Kidney (tissue), 14 donors: Measurements from ENCODE around the gene BAD. TPM values are rescaled to one million over a fixed set of nuclear protein-coding genes. Genes with fewer than 3 reads are reported as not detected.
A peak's percentile ranks its signal among the peaks of the same experiment; 100 is the strongest.

Experiments
- DNase-seq, 5 donors: peaks; one replicate each; pipeline ENCODE4 v3.0.0-alpha.2; 2013 to 2020
- FAIRE-seq: peaks from 2 replicates; lab custom pipeline; 2012; peaks lifted over from hg19 to GRCh38; lab: Jason Lieb, UNC
- H3K27ac ChIP-seq, 2 donors: one replicate each; pipeline ENCODE4 v1.7.0; 2013; ENCODE audit warnings: low read depth in 2 of 2, low read length in 2 of 2, inconsistent platforms in 1 of 2
- H3K27me3 ChIP-seq: one replicate; pipeline ENCODE4 v1.7.1; 2013; ENCODE audit warnings: low read length, inconsistent platforms; ENCODE audit not compliant: control insufficient read depth, insufficient read depth
- H3K36me3 ChIP-seq, 3 donors: one replicate each; pipeline versions ENCODE4 v1.7.0 to v1.7.1; 2013; ENCODE audit warnings: low read length in 3 of 3, control low read depth in 1 of 3, inconsistent platforms in 1 of 3; ENCODE audit not compliant: insufficient read depth in 3 of 3, control insufficient read depth in 2 of 3
- H3K4me1 ChIP-seq, 3 donors: one replicate each; pipeline versions ENCODE4 v1.7.0 to v1.7.1; 2013; ENCODE audit warnings: low read length in 3 of 3, inconsistent platforms in 1 of 3, low read depth in 1 of 3; ENCODE audit not compliant: control insufficient read depth in 2 of 3, insufficient read depth in 2 of 3
- H3K4me3 ChIP-seq, 3 donors: one replicate each; pipeline versions ENCODE4 v1.7.0 to v1.8.1; 2013; ENCODE audit warnings: low read length in 3 of 3, control low read depth in 1 of 3, inconsistent platforms in 1 of 3
- H3K9ac ChIP-seq, 3 donors: one replicate each; pipeline versions ENCODE4 v1.7.0 to v1.7.1; 2013; ENCODE audit warnings: low read length in 3 of 3, control low read depth in 1 of 3, inconsistent platforms in 1 of 3
- H3K9me3 ChIP-seq, 3 donors: one replicate each; pipeline versions ENCODE4 v1.7.0 to v1.7.1; 2013; ENCODE audit warnings: low read length in 3 of 3, control low read depth in 1 of 3, inconsistent platforms in 1 of 3; ENCODE audit not compliant: control insufficient read depth in 2 of 3, insufficient read depth in 1 of 3
- intact Hi-C: fragments of 100-400 bp; cut with DNase I; formaldehyde crosslinking; loops from one replicate; pipeline ENCODE4 v1.11.1; 2022
- polyA plus RNA-seq: library from polyadenylated mRNA; stranded (reverse); fragments of 350-450 nt; fragmentation: Illumina TruSeq; extraction: RNeasy Lipid Tissue Mini Kit (QIAGEN cat#74804); gene quantifications from one replicate; pipeline ENCODE4 v1.2.3, GENCODE V29; 2014; ENCODE audit warnings: low read depth, low replicate concordance; ENCODE audit not compliant: insufficient read depth
- total RNA-seq: library from RNA; stranded (reverse); fragmentation: NEBNext Ultra II Directional; extraction: Animal tissue kit (Norgen Biotek cat#: 25700); gene quantifications from one replicate; pipeline ENCODE4 v1.2.1, GENCODE V29; 2021
- TF ChIP-seq, protein P1 (sequence below): IDR thresholded peaks from 3 replicates; pipeline ENCODE4 v1.5.1; 2012; ENCODE audit warnings: mild to moderate bottlenecking, moderate library complexity, borderline replicate concordance; ENCODE audit not compliant: insufficient read depth; ENCODE audit errors: extremely low read depth
- donor health status: control.
- donor health status: control.
- donor health status: control.
- donor health status: control.
- donor health status: control.
- donor health status: DM: yes; HTN: yes; CAD: no.
- donor health status: Normal renal cell carcinoma (clear cell type).

The BAD gene
- total and polyA plus RNA-seq, 2 donors from 2014 or later, result 59.8 to 157 TPM

DNA sequence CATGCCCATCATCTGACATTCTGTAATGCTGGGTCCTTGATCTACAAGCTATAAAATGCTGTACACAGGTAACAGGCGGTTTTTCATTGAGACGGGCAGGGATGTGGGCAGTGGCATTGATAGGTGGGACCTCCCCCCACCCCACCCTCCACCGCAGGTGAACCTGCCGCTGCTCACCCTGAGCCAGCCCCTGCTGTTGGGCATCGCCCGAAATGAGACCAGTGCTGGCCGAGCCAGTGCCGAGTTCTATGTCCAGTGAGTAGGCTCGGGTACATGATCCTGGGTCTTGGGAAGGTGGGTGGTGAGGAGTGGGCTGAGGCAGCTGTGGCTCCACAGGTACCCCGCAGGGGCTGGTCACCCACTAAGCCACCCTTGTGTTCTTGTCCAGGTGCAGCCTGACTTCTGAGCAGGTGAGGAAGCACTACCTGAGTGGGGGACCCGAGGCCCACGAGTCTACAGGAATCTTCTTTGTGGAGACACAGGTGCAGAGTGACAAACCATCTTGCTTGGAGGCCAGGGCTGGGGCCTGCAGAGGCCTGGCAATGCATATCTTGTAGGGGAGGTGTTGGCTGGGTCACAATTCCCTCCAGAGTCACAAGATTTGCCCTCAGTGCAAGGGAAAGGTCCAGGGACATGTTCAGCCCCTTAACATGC lies 55.2 kb downstream of the BAD start:
- intact Hi-C loops, result no loop called here
- H3K27ac ChIP-seq, result peak overlapping the region in 1 of 2 donors; percentile 96
- DNase-seq (peak in 1 of 5 donors; percentile 74), FAIRE-seq (no peak)
- H3K9me3 ChIP-seq, result no peaks in the 10 kb centered on the region
- peak overlapping the region in 1 of 3 donors; percentile 15 for H3K9ac ChIP-seq
- H3K36me3 ChIP-seq, result no peaks in the 10 kb centered on the region
- H3K4me1 ChIP-seq, result peaks cover 0 to 45% (median 27%) of the 10 kb centered on the region in 3 donors
- TF ChIP-seq, protein P1, sequence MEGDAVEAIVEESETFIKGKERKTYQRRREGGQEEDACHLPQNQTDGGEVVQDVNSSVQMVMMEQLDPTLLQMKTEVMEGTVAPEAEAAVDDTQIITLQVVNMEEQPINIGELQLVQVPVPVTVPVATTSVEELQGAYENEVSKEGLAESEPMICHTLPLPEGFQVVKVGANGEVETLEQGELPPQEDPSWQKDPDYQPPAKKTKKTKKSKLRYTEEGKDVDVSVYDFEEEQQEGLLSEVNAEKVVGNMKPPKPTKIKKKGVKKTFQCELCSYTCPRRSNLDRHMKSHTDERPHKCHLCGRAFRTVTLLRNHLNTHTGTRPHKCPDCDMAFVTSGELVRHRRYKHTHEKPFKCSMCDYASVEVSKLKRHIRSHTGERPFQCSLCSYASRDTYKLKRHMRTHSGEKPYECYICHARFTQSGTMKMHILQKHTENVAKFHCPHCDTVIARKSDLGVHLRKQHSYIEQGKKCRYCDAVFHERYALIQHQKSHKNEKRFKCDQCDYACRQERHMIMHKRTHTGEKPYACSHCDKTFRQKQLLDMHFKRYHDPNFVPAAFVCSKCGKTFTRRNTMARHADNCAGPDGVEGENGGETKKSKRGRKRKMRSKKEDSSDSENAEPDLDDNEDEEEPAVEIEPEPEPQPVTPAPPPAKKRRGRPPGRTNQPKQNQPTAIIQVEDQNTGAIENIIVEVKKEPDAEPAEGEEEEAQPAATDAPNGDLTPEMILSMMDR, result no peak
- no peaks in the 10 kb centered on the region for H3K27me3 ChIP-seq
- H3K4me3 ChIP-seq, result peak overlapping the region in 1 of 3 donors; percentile 73

DNA sequence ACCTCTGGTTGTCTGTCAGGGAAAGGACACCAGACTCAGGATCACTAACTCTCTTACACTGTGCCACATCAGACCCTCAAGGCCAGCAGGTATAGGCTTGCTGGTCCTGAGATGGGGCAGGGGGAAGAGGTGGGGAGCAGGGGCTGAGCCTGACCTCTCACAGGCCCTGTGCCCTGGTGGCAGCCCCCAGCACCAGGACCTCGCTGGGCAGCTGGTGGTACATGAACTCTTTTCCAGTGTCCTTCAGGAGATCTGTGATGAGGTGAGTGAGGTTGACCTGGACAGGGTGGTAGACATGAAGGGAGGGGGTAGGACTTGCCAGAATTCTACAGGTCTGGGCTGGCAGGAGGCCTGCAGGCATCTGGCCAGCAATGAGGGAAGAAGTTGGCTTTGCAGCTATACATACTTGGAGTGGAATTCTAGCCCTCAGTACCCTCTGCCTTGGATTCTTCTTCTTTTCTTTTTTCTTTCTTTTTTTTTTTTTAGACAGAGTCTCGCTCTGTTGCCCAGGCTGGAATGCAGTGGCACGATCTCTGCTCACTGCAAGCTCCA lies 57.0 kb downstream of the BAD start:
- intact Hi-C loops, result no loop called here
- no peak for FAIRE-seq

DNA sequence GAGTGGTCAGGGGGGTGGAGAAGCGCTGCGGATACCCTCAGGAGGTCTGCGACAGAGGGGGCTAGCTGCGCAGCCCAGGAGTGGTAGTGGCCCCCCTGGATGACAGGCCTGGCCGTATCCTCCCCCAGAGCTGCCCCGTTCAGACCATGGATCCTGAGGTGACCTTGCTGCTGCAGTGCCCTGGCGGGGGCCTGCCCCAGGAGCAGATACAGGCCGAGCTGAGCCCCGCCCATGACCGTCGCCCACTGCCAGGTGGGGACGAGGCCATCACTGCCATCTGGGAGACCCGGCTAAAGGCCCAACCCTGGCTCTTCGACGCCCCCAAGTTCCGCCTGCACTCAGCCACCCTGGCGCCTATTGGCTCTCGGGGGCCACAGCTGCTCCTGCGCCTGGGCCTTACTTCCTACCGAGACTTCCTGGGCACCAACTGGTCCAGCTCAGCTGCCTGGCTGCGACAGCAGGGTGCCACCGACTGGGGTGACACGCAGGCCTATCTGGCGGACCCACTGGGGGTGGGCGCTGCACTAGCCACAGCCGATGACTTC lies 57.9 kb downstream of the BAD start:
- no peaks in the 10 kb centered on the region for H3K27me3 ChIP-seq

More for the DNA sequence above, 57.0 kb downstream of the BAD start:
- peak overlapping the region in 2 of 3 donors; percentile 86 to 91 for H3K4me3 ChIP-seq
- H3K27me3 ChIP-seq, result no peaks in the 10 kb centered on the region
- peak overlapping the region; percentile 64 to 97 for H3K27ac ChIP-seq
- TF ChIP-seq, protein P1, result no peak
- H3K9ac ChIP-seq, result peak overlapping the region in 1 of 3 donors; percentile 90
- H3K4me1 ChIP-seq, result peaks cover 0 to 35% (median 21%) of the 10 kb centered on the region in 3 donors
- no peaks in the 10 kb centered on the region for H3K9me3 ChIP-seq
- DNase-seq, result no peak
- no peaks in the 10 kb centered on the region for H3K36me3 ChIP-seq

More for the DNA sequence above, 57.9 kb downstream of the BAD start:
- FAIRE-seq (no peak), DNase-seq (peak in 2 of 5 donors; percentile 78 to 91)
- intact Hi-C loops, result no loop called here
- H3K27ac ChIP-seq, result peak overlapping the region; percentile 97
- no peaks in the 10 kb centered on the region for H3K9me3 ChIP-seq
- peak overlapping the region; percentile 51 to 98 (median 90) for H3K9ac ChIP-seq
- H3K4me3 ChIP-seq, result peak overlapping the region; percentile 58 to 91 (median 86)
- no peaks in the 10 kb centered on the region for H3K36me3 ChIP-seq
- TF ChIP-seq, protein P1, result no peak
- H3K4me1 ChIP-seq, result peaks cover 0 to 28% (median 21%) of the 10 kb centered on the region in 3 donors
